IPS-20b (cell line): ENCODE data around the gene DSCAML1.

ENCODE experiments used
- H3K27ac ChIP-seq: one replicate; pipeline ENCODE4 v1.5.1; 2013; ENCODE audit warnings: low read length
- H3K27me3 ChIP-seq: 2 replicates; pipeline ENCODE4 v1.6.1; 2013; ENCODE audit warnings: mild to moderate bottlenecking, low read length, inconsistent platforms; ENCODE audit not compliant: insufficient read depth
- H3K36me3 ChIP-seq: 2 replicates; pipeline ENCODE4 v1.6.1; 2013; ENCODE audit warnings: low read depth, mild to moderate bottlenecking, inconsistent platforms, low read length, moderate library complexity; ENCODE audit not compliant: insufficient read depth
- H3K4me1 ChIP-seq: 2 replicates; pipeline ENCODE4 v1.6.1; 2013; ENCODE audit warnings: mild to moderate bottlenecking, control low read depth, inconsistent platforms, low read length, moderate library complexity; ENCODE audit not compliant: insufficient read depth
- H3K4me3 ChIP-seq: 2 replicates; pipeline ENCODE4 v1.5.1; 2013; ENCODE audit warnings: mild to moderate bottlenecking, low read length, inconsistent platforms
- H3K9ac ChIP-seq: 2 replicates; pipeline ENCODE4 v1.6.1; 2013; ENCODE audit warnings: low read depth, mild to moderate bottlenecking, inconsistent platforms, low read length, moderate library complexity
- H3K9me3 ChIP-seq: 2 replicates; pipeline ENCODE4 v1.6.1; 2013; ENCODE audit warnings: mild to moderate bottlenecking, low read depth, low read length, inconsistent platforms; ENCODE audit not compliant: insufficient read depth

The DSCAML1 gene

GRCh38 chr11:117632306-117632705 lies 164.7 kb downstream of the DSCAML1 start:
- no peaks in the 10 kb centered on the region; the same call in 1 of the 2 replicates for H3K27me3 ChIP-seq
- H3K4me1 ChIP-seq, result no peaks in the 10 kb centered on the region
- H3K36me3 ChIP-seq, result no peaks in the 10 kb centered on the region
- H3K27ac ChIP-seq, result no peak overlapping the region
- H3K9ac ChIP-seq, result no peak overlapping the region
- no peak overlapping the region for H3K4me3 ChIP-seq
- H3K9me3 ChIP-seq, result no peaks in the 10 kb centered on the region

GRCh38 chr11:117631336-117632140 lies 165.5 kb downstream of the DSCAML1 start:
- Histone ChIP-seq H3K36me3 (no peaks in the 10 kb centered on the region), H3K4me3 (no peak overlapping the region), H3K27ac (no peak overlapping the region), H3K27me3 (no peaks in the 10 kb centered on the region; the same call in 1 of the 2 replicates), H3K9ac (no peak overlapping the region), H3K4me1 (no peaks in the 10 kb centered on the region), H3K9me3 (no peaks in the 10 kb centered on the region)

GRCh38 chr11:117629891-117630538 lies 167.0 kb downstream of the DSCAML1 start:
- H3K36me3 ChIP-seq, result no peaks in the 10 kb centered on the region
- no peaks in the 10 kb centered on the region; the same call in 1 of the 2 replicates for H3K27me3 ChIP-seq
- H3K9me3 ChIP-seq, result no peaks in the 10 kb centered on the region

GRCh38 chr11:117629146-117629545 lies 167.9 kb downstream of the DSCAML1 start:
- H3K4me3 ChIP-seq, result no peak overlapping the region
- no peak overlapping the region for H3K9ac ChIP-seq
- no peak overlapping the region for H3K27ac ChIP-seq
- H3K27me3 ChIP-seq, result no peaks in the 10 kb centered on the region; the same call in 1 of the 2 replicates
- no peaks in the 10 kb centered on the region for H3K9me3 ChIP-seq
- H3K4me1 ChIP-seq, result no peaks in the 10 kb centered on the region
- no peaks in the 10 kb centered on the region for H3K36me3 ChIP-seq

More at GRCh38 chr11:117629891-117630538, 167.0 kb downstream of the DSCAML1 start:
- Histone ChIP-seq H3K27ac (no peak overlapping the region), H3K9ac (no peak overlapping the region), H3K4me3 (no peak overlapping the region), H3K4me1 (no peaks in the 10 kb centered on the region)

GRCh38 chr11:117627259-117627658 lies 169.8 kb downstream of the DSCAML1 start:
- no peak overlapping the region for H3K4me3 ChIP-seq
- no peaks in the 10 kb centered on the region for H3K4me1 ChIP-seq
- no peak overlapping the region for H3K9ac ChIP-seq
- H3K27me3 ChIP-seq, result no peaks in the 10 kb centered on the region; the same call in 1 of the 2 replicates
- no peak overlapping the region for H3K27ac ChIP-seq
- no peaks in the 10 kb centered on the region for H3K9me3 ChIP-seq
- no peaks in the 10 kb centered on the region for H3K36me3 ChIP-seq

GRCh38 chr11:117626576-117626975 lies 170.4 kb downstream of the DSCAML1 start:
- Histone ChIP-seq H3K27ac (no peak overlapping the region), H3K36me3 (no peaks in the 10 kb centered on the region), H3K4me3 (no peak overlapping the region), H3K9ac (no peak overlapping the region), H3K4me1 (no peaks in the 10 kb centered on the region), H3K9me3 (0 out of 2 replicates have a peak, but pooled peaks cover under 1% of the 10 kb centered on the region), H3K27me3 (no peaks in the 10 kb centered on the region; the same call in 1 of the 2 replicates)

- Histone ChIP-seq H3K9me3 (0 out of 2 replicates have a peak, but pooled peaks cover 2% of the 10 kb centered on the region), H3K27ac (no peak overlapping the region), H3K4me1 (no peaks in the 10 kb centered on the region), H3K36me3 (no peaks in the 10 kb centered on the region), H3K27me3 (no peaks in the 10 kb centered on the region; the same call in 1 of the 2 replicates), H3K9ac (no peak overlapping the region), H3K4me3 (no peak overlapping the region)
These were observed 171.8 kb downstream of the DSCAML1 start for GRCh38 chr11:117625237-117625636.

GRCh38 chr11:117623831-117624271 lies 173.2 kb downstream of the DSCAML1 start:
- no peaks in the 10 kb centered on the region for H3K36me3 ChIP-seq
- H3K4me1 ChIP-seq, result no peaks in the 10 kb centered on the region
- H3K9me3 ChIP-seq, result 0 out of 2 replicates have a peak, but pooled peaks cover 2% of the 10 kb centered on the region
- no peak overlapping the region for H3K9ac ChIP-seq
- H3K4me3 ChIP-seq, result no peak overlapping the region
- H3K27me3 ChIP-seq, result no peaks in the 10 kb centered on the region; the same call in 1 of the 2 replicates
- H3K27ac ChIP-seq, result no peak overlapping the region

GRCh38 chr11:117621226-117621625 lies 175.8 kb downstream of the DSCAML1 start:
- H3K9ac ChIP-seq, result no peak overlapping the region
- H3K9me3 ChIP-seq, result 0 out of 2 replicates have a peak, but pooled peaks cover 2% of the 10 kb centered on the region
- H3K27me3 ChIP-seq, result no peaks in the 10 kb centered on the region; the same call in 1 of the 2 replicates
- H3K27ac ChIP-seq, result no peak overlapping the region
- H3K4me3 ChIP-seq, result no peak overlapping the region
- H3K36me3 ChIP-seq, result no peaks in the 10 kb centered on the region
- H3K4me1 ChIP-seq, result no peaks in the 10 kb centered on the region

- H3K4me1 ChIP-seq, result no peaks in the 10 kb centered on the region; the same call in 1 of the 2 replicates
- no peaks in the 10 kb centered on the region; the same call in 1 of the 2 replicates for H3K27me3 ChIP-seq
- H3K9me3 ChIP-seq, result 0 out of 2 replicates have a peak, but pooled peaks cover 2% of the 10 kb centered on the region
- no peak overlapping the region for H3K9ac ChIP-seq
- H3K27ac ChIP-seq, result no peak overlapping the region
- H3K36me3 ChIP-seq, result no peaks in the 10 kb centered on the region
- no peak overlapping the region for H3K4me3 ChIP-seq
These were observed 176.4 kb downstream of the DSCAML1 start for GRCh38 chr11:117620659-117621058.

- no peak overlapping the region for H3K4me3 ChIP-seq
- H3K9ac ChIP-seq, result no peak overlapping the region
- no peaks in the 10 kb centered on the region for H3K36me3 ChIP-seq
- 0 out of 2 replicates have a peak, but pooled peaks cover 2% of the 10 kb centered on the region for H3K9me3 ChIP-seq
- H3K4me1 ChIP-seq, result no peaks in the 10 kb centered on the region; the same call in 1 of the 2 replicates
- no peak overlapping the region for H3K27ac ChIP-seq
- H3K27me3 ChIP-seq, result no peaks in the 10 kb centered on the region; the same call in 1 of the 2 replicates
These were observed 176.9 kb downstream of the DSCAML1 start for GRCh38 chr11:117620086-117620485.
